Thoracic aorta (tissue), 2 donors: ENCODE results near the gene TXNDC9. TPM values are rescaled to one million over a fixed set of nuclear protein-coding genes. Genes with fewer than 3 reads are reported as not detected.
"Not testable (repeated sequence)": the region's sequence is repeated elsewhere in the genome, so short reads cannot be mapped to it uniquely, and the experiment has no call there.

Experiments used
- ATAC-seq: fragments of 150-250 bp; one replicate; pipeline ENCODE4 v1.8.0; 2017; ENCODE audit warnings: low read depth; ENCODE audit not compliant: insufficient number of reproducible peaks, low FRiP score
- DNase-seq: peaks from one replicate; pipeline ENCODE4 v3.0.0-alpha.2; 2020; ENCODE audit warnings: low spot score
- H3K27ac ChIP-seq, 2 donors: fragments of 200-600 bp; sonication (generic); 1 replicate in 1 of 2; 2 replicates in 1 of 2; pipeline ENCODE4 v1.5.1; 2016; ENCODE audit warnings: mild to moderate bottlenecking in 2 of 2, moderate library complexity in 2 of 2
- H3K27me3 ChIP-seq: fragments of 200-600 bp; sonication (generic); replicated peaks from 2 replicates; pipeline ENCODE4 v1.6.0; 2016; ENCODE audit warnings: mild to moderate bottlenecking; ENCODE audit not compliant: insufficient read depth
- H3K36me3 ChIP-seq: fragments of 200-600 bp; sonication (generic); one replicate; pipeline ENCODE4 v1.5.1; 2016
- H3K4me1 ChIP-seq, 2 donors: fragments of 200-600 bp; sonication (generic); 1 replicate in 1 of 2; 2 replicates in 1 of 2; pipeline versions ENCODE4 v1.5.1 to v1.6.0; 2016; ENCODE audit warnings: low read depth in 2 of 2, mild to moderate bottlenecking in 1 of 2; ENCODE audit not compliant: control insufficient read depth in 1 of 2
- H3K4me3 ChIP-seq: fragments of 200-600 bp; sonication (generic); 2 replicates; pipeline ENCODE4 v1.5.1; 2016; ENCODE audit warnings: mild to moderate bottlenecking
- H3K9me3 ChIP-seq: fragments of 200-600 bp; sonication (generic); 2 replicates; pipeline ENCODE4 v1.5.1; 2016
- total RNA-seq, 2 donors: library from RNA; depleted of rRNA; stranded (reverse); fragments of >200 nt; gene quantifications; one replicate each; pipeline versions ENCODE4 v1.1.0 to v1.2.3, GENCODE V29; 2016
- TF ChIP-seq, protein P1 (sequence below): fragments of 200-600 bp; sonication (generic); IDR thresholded peaks from one replicate; pipeline ENCODE4 v1.5.1; 2019; ENCODE audit warnings: antibody characterized with exemption

The TXNDC9 gene
- total RNA-seq, 2 donors from 2014 or later = 26.7 to 42.0 TPM

- Histone ChIP-seq H3K27ac (no peak overlapping the region), H3K27me3 (no peaks in the 10 kb centered on the region), H3K9me3 (peaks cover 4% of the 10 kb centered on the region), H3K36me3 (peaks cover 30% of the 10 kb centered on the region), H3K4me1 (no peaks in the 10 kb centered on the region), H3K4me3 (no peak overlapping the region)
- DNase-seq (no peak), ATAC-seq (no peak)
- TF ChIP-seq, protein P1, sequence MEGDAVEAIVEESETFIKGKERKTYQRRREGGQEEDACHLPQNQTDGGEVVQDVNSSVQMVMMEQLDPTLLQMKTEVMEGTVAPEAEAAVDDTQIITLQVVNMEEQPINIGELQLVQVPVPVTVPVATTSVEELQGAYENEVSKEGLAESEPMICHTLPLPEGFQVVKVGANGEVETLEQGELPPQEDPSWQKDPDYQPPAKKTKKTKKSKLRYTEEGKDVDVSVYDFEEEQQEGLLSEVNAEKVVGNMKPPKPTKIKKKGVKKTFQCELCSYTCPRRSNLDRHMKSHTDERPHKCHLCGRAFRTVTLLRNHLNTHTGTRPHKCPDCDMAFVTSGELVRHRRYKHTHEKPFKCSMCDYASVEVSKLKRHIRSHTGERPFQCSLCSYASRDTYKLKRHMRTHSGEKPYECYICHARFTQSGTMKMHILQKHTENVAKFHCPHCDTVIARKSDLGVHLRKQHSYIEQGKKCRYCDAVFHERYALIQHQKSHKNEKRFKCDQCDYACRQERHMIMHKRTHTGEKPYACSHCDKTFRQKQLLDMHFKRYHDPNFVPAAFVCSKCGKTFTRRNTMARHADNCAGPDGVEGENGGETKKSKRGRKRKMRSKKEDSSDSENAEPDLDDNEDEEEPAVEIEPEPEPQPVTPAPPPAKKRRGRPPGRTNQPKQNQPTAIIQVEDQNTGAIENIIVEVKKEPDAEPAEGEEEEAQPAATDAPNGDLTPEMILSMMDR = no peak
Observed at GRCh38 chr2:99376254-99376864, 40.2 kb upstream of the TXNDC9 start.

DNA sequence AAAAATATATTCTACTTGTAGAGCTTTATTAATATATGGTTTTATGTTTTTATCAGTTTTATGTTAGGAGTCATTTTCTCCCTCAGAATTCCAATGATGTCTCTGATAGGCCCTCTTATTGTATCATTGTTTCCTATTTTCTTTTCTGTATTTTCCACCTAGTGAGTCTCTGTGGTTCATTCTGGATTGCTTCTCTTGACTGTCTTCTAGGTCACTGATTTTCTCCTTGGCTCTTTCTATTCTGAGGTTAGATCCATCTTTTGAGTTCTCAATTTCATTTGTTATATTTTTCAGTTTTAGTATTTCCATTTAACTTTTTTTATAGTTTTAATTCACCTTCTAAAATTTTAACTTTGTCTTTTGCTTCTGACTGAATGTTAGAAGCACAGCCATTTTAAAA lies 38.6 kb upstream of the TXNDC9 start:
- Histone ChIP-seq H3K4me3 (no peak overlapping the region), H3K27me3 (no peaks in the 10 kb centered on the region), H3K36me3 (peaks cover 29% of the 10 kb centered on the region), H3K27ac (no peak overlapping the region), H3K9me3 (peaks cover 4% of the 10 kb centered on the region), H3K4me1 (no peaks in the 10 kb centered on the region)
- ATAC-seq (no peak), DNase-seq (no peak)
- TF ChIP-seq, protein P1 = no peak

DNA sequence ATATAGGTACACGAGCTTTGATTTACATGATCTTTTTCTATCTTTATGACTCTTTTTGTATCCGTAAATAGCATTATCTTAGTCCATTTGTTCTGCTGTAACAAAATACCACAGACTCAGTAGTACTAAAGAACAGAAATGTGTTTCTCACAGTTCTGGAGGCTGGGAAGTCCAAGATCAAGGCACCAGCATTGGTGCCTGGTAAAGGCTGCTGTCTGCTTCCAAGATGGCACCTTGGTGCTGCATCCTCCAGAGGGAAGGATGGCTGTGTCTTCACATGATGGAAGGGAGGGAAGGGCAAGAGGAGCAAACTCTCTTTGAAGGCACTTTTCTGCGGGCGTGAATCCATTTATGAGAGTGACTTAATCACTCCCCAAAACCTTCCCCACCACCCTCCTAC lies 37.0 kb upstream of the TXNDC9 start:
- no peaks in the 10 kb centered on the region for H3K4me1 ChIP-seq
- H3K9me3 ChIP-seq = peaks cover 4% of the 10 kb centered on the region
- DNase-seq (no peak), ATAC-seq (no peak)
- TF ChIP-seq, protein P1 = no peak
- no peaks in the 10 kb centered on the region for H3K27me3 ChIP-seq
- no peak overlapping the region for H3K27ac ChIP-seq
- H3K36me3 ChIP-seq = peaks cover 31% of the 10 kb centered on the region
- no peak overlapping the region for H3K4me3 ChIP-seq

- H3K4me1 ChIP-seq, H3K4me3 ChIP-seq, H3K27ac ChIP-seq, DNase-seq, ATAC-seq, H3K27me3 ChIP-seq, H3K9me3 ChIP-seq: not testable (repeated sequence)
- peaks cover 50% of the 10 kb centered on the region for H3K36me3 ChIP-seq
Observed at GRCh38 chr2:99368854-99369253, 32.7 kb upstream of the TXNDC9 start.

GRCh38 chr2:99365661-99366060 lies 29.5 kb upstream of the TXNDC9 start:
- ATAC-seq = no peak
- no peak overlapping the region for H3K4me3 ChIP-seq
- peaks cover 36% of the 10 kb centered on the region for H3K36me3 ChIP-seq
- no peak overlapping the region for H3K27ac ChIP-seq
- DNase-seq = no peak
- H3K4me1 ChIP-seq = no peaks in the 10 kb centered on the region
- H3K9me3 ChIP-seq = no peaks in the 10 kb centered on the region
- no peaks in the 10 kb centered on the region for H3K27me3 ChIP-seq
- TF ChIP-seq, protein P1 = no peak

- Histone ChIP-seq H3K4me1 (no peaks in the 10 kb centered on the region), H3K9me3 (no peaks in the 10 kb centered on the region), H3K27ac (no peak overlapping the region), H3K36me3 (no peaks in the 10 kb centered on the region), H3K4me3 (no peak overlapping the region), H3K27me3 (no peaks in the 10 kb centered on the region)
- ATAC-seq (no peak), DNase-seq (no peak)
- TF ChIP-seq, protein P1 = no peak
Observed at GRCh38 chr2:99356853-99357252, 20.7 kb upstream of the TXNDC9 start.

- not testable (repeated sequence) for ATAC-seq, H3K27ac ChIP-seq, H3K36me3 ChIP-seq, H3K27me3 ChIP-seq, DNase-seq, H3K4me3 ChIP-seq, H3K4me1 ChIP-seq, H3K9me3 ChIP-seq
Observed at GRCh38 chr2:99354825-99355224, 18.7 kb upstream of the TXNDC9 start.
